NCI-H1417 (cell line): ENCODE results near the gene GSTM5.
"Not testable (repeated sequence)": the region's sequence is repeated elsewhere in the genome, so short reads cannot be mapped to it uniquely, and the experiment has no call there.

Source experiments
- DNase-seq, 3 experiments: peaks; one replicate each; lab custom pipeline; 2025; lab: John Stamatoyannopoulos, UW

GSTM5 gene

DNA sequence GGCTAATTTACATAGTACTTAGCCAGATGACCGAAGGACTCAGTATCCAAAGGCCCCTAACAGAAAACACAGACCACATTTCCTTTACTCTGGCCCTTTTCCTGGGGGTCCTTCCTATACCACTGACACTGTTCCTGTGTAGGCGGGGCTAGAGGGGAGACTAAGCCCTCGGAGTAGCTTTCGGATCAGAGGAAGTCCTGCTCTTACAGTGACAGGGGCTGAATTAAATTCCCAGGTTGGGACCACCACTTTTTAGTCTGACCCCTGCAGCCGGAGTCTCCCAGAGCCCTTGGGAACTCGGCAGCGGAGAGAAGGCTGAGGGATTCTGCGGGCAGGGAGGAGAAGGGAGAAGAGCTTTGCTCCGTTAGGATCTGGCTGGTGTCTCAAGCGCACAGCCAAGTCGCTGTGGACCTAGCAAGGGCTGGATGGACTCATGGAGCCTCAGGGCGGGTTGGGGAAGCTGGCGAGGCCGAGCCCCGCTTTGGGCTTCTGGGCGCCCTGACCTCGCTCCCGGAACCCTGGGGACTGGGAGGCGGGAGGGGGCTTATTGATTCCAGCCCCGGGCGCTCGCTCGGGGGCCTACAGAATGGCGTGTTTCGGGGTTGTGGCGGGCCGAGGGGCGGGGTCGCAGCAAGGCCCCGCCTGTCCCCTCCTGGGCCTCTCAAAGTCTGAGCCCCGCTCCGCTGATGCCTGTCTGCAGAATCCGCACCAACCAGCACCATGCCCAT lies at the start of gene GSTM5:
Gene GSTM5 (plus strand): TSS at position 659 of the 728 bp plus-strand sequence. CDS start 62 bp downstream, at position 721.
- not testable (repeated sequence) for DNase-seq

DNA sequence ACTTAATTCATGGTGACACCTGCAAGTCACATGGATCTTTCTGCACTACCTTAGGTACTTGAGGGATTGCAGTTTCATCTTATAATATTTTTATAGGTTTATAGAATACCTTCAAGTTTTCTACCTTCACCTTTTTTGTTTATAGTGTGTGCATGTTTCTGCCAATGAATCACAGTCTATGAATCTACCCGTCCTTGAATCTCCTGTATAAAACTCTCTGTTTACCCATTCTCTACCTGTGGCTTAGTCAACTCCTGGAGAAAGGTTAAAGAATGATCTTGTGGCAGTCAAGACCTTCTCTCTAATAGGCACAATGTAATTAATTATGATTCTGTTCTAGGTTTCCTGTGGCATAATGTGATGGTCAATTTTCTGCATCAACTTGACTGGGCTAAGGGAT lies 47.4 kb upstream of the GSTM5 start:
- DNase-seq: no peak

DNA sequence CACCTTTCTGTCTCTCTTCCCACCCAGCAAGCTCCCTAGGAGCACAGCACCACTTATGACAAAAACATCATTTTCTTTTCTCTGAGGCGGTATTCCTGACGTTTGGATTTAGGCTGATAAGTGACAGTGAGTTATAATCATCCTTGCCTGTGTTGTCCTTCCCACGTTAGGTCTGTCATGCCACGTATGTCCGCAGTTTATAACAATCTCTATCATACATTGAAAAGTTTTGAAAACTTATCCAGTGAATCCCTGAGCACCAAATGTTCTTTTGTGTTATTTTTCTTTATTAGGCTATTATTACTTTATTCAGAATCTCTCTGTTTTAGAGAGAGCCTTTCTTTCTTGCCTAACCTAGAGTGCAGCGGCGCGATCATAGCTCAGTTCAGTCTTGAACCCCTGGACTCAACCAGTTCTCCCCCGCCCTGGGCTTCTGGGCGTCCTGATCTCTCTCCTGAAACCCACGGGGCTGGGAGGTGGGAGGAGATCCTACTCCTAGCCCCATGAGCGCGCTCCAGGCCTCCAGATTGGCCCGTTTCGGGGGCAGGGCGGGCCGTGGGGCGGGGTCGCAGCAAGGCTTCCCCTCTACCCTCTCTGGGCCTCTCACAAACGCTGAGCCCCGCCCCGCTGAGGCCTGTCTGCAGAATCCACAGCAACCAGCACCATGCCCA lies 44.5 kb upstream of the GSTM5 start, which contains the start of gene GSTM2:
Gene GSTM2 (plus strand): TSS at position 606 of the 671 bp plus-strand sequence. CDS start 59 bp downstream, at position 665.
- DNase-seq: no peak

DNA sequence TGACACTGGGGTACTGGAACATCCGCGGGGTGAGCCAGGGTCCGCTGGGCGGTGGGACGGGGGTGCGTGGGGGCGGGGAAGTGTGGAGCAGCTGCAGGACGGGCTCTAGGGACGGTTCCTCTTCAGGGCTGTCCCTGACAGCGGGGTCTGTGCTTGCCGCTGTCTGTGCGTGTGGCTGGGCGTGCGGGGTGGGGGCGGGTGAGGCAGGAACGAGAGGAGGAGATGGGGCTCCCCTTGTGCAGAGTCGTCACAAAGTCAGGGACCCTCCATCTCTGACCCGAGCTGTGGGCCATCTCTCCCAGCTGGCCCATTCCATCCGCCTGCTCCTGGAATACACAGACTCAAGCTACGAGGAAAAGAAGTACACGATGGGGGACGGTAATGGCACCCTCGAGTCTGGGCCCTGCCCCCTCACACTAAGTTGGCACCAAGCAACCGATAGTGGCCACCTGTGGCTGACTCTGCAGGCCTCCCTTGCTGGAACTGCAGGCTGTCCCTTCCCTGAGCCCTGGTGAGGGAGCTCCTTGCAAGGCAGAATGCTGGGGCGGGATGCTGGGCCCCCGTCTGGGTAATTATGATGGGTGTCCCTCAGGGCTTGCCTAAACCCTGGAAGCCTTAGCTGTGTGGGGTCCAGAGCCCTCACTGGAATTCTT lies 43.8 kb upstream of the GSTM5 start:
- DNase-seq: no peak

DNA sequence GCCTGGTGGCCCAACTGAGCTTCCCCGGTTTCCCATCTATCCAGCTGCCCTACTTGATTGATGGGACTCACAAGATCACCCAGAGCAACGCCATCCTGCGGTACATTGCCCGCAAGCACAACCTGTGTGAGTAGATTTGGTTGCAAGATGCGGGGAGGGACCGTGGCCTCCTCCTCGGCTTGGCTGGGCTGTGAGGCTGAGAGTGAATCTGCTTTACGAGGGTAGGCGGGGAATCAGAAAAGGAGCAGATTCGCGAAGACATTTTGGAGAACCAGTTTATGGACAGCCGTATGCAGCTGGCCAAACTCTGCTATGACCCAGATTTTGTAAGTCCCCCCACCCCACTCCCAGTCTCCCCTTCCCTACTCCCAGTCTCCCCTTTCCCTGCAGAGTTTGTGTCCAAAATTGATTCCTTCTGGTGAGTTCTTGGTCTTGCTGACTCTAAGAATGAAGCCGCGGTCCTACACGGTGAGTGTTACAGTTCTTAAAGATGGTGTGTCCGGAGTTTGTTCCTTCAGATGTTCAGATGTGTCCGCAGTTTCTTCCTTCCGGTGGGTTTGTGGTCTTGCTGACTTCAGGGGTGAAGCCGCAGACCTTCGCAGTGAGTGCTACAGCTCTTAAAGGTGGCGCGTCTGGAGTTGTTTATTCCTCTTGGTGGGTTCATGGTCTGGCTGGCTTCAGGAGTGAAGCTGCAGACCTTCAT lies 42.7 kb upstream of the GSTM5 start:
- DNase-seq: no peak

DNA sequence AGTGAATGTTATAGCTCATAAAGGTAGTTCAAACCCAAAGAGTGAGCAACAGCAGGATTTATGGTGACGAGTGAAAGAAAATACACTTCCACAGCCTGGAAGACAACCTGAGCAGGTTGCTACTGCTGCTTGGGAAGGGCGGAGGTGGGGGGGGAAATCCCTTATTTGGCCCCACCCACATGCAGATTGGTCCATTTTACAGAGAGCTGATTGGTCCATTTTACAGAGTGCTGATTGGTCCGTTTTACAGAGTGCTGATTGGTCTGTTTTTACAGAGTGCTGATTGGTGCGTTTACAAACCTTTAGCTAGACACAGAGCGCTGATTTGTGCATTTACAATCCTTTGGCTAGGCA lies 42.1 kb upstream of the GSTM5 start:
- not testable (repeated sequence) for DNase-seq

DNA sequence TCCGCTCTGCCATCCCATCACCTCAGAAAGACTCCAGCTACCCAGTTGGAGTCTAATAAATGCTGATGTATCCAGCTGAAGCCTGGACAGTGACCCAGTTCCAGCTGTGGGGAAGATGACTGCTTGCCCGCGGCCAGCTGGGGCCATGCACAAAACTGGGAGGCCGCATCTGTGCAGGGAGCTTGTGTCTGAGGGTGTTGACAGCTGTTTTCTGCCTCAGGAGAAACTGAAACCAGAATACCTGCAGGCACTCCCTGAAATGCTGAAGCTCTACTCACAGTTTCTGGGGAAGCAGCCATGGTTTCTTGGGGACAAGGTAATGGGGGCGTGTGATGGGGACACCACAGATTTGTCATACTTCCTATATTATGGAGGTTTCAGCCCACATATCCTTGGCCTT lies 41.0 kb upstream of the GSTM5 start:
- no peak for DNase-seq

DNA sequence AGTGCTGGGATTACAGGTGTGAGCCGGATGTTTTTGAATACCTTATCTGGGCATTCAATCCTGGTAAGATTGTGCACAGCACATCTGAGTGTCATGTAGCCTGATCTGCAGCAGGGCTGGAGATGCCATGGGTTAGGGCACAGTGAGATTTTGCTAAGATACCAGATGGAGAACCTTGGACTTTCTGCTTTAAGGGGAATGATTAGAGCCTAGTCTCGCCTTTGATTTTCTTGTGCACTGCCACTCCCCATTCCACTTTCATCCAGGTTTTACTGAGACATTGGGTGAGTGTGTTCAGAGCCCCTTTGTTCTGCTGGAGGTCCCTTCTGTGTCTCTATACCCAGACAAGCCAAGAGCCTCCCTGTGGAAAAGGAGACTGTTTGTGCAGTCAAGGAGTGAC lies 38.2 kb upstream of the GSTM5 start:
- not testable (repeated sequence) for DNase-seq

DNA sequence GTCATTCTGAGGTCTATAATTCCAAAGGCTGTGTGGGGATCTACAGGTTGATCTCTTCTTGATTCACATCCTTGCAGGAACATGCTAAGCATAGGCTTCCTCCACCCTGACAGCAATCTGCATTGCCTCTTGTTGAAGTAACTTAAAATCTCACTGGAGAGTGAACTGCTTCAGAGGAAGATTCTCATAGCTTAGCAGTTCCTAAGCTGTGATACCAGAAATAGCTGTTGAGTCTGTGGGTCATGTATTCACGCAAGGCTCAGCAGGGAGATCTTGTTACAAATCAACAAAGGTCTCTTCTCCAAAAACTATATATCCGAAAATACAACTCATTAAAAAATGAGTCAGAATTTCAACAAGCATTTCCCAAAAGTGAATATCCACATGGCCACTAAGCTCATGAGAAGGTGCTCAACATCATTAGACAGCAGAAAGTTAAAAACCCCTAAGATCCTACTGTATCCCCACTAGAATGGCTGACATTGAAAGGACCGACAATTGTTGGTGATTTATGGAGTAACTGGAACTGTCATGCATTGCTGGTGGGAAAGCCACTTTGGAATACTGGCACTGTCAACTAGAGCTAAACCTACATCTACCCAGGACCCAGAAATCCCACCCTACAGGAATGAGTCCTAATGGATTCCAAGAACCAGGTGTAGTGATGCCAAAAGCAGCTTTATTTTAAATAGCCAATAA lies 35.2 kb upstream of the GSTM5 start:
- DNase-seq: not testable (repeated sequence)

DNA sequence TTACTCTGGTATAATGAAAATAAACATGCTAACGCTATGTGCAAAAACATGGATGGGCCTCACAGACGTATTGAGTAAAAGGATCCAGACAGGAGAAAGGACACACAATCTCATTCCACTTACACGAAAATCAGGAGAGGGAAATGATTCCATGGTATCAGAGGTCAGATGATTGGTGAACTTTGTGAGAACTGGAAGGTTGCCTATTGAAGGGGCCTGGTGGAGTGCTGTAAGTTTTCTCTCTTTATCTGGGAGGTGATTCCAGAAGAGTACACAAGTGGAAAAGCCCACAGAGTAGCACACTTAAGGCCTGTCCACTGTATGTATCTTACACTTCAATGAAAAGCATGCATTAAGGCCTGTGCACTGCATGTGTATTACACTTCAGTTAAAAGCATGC lies 34.6 kb upstream of the GSTM5 start:
- DNase-seq: no peak

DNA sequence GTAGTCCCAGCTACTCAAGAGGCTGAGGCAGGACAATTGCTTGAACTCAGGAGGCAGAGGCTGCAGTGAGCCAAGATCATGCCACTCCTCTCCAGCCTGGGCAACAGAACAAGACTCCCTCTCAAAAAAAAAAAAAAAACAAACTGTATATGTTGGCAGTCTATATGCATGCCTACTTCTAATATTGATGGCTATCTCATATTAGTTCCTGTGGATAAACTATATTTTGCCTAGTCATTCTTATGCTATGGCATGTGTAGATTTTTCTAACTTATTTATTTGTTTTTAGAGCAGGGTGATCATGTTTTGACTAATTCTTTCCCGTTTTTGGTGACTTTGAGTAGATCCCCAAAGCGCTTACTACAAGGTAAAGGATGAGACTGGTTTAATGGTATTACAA lies 33.4 kb upstream of the GSTM5 start:
- not testable (repeated sequence) for DNase-seq

DNA sequence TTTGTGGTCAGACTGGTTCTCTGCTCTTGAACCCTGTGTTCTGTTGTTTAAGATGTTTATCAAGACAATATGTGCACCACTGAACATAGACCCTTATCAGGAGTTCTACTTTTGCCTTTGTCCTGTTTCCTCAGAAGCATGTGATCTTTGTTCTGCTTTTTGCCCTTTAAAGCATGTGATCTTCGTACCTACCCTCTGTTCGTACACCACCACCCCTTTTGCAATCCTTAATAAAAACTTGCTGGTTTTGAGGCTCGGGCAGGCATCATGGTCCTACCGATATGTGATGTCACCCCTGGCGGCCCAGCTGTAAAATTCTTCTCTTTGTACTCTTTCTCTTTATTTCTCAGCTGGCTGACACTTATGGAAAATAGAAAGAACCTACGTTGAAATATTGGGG lies 27.3 kb upstream of the GSTM5 start:
- DNase-seq: not testable (repeated sequence)

DNA sequence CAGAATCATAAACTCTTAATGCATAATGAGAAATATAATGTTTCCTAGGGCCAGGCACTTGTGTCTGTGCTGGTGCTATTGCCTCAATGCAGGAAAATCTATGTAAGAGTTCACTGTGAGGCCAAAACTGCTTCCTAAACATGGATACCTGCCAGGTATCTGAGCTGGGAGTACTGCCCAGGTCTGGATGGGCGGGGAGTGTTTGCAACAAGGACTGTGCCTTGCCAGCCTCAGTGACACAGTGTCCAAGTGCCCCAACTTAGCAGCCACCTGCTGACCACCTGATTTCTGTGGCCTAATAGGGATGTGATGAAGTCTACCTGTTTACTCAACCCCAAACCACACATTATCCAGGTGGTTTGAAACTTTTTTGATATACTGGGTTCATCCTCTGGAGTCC lies 26.7 kb upstream of the GSTM5 start:
- not testable (repeated sequence) for DNase-seq

DNA sequence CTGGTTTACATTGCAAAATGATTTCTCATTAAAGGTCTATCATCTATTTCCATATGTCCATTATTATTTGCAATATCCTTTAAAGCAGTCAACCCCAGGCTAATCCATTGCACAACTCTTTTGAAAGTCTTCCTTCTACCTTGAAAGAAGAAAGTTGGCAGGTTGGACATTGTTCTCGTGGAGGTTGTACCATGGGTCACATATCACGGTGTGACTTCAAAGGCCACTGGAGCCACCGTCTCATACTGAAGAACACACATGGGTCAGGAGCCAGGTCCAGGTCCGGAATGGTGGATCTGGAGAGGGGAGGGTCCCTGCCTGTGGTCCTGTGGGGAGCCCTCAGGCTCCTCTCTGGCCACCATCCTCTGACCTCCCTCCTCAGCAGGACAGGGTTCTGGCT lies 26.2 kb upstream of the GSTM5 start:
- not testable (repeated sequence) for DNase-seq

DNA sequence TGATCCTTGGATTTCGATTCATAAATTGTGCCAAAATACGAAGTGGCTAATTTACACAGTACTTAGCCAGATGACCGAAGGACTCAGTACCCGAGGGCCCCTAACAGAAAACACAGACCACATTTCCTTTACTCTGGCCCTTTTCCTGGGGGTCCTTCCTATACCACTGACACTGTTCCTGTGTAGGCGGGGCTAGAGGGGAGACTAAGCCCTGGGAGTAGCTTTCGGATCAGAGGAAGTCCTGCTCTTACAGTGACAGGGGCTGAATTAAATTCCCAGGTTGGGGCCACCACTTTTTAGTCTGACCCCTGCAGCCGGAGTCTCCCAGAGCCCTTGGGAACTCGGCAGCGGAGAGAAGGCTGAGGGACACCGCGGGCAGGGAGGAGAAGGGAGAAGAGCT lies 24.9 kb upstream of the GSTM5 start:
- DNase-seq: not testable (repeated sequence)

DNA sequence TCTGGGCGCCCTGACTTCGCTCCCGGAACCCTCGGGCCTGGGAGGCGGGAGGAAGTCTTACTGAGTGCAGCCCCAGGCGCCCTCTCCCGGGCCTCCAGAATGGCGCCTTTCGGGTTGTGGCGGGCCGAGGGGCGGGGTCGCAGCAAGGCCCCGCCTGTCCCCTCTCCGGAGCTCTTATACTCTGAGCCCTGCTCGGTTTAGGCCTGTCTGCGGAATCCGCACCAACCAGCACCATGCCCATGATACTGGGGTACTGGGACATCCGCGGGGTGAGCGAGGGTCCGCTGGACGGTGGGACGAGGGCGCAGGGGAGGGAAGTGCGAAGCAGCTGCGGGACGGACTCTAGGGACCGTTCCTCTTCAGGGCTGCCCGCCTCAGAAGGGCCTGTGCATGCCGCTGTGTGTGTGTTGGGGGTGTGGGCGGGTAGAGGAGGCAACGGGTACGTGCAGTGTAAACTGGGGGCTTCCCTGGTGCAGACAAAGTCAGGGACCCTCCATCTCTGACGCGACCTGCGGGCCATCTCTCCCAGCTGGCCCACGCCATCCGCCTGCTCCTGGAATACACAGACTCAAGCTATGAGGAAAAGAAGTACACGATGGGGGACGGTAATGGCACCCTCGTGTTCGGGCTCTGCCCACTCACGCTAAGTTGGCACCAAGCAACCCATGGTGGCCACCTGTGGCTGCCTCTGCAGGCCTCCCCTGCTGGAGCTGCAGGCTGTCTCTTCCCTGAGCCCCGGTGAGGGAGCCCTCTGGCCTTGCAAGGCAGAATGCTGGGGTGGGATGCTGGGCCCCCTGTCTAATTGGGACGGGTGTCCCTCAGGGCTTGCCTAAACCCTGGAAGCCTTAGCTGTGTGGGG lies 24.2 kb upstream of the GSTM5 start, which contains the start of gene GSTM1:
Gene GSTM1 (plus strand): TSS at position 177 of the 859 bp plus-strand sequence. CDS start 57 bp downstream, at position 234.
- no peak for DNase-seq

DNA sequence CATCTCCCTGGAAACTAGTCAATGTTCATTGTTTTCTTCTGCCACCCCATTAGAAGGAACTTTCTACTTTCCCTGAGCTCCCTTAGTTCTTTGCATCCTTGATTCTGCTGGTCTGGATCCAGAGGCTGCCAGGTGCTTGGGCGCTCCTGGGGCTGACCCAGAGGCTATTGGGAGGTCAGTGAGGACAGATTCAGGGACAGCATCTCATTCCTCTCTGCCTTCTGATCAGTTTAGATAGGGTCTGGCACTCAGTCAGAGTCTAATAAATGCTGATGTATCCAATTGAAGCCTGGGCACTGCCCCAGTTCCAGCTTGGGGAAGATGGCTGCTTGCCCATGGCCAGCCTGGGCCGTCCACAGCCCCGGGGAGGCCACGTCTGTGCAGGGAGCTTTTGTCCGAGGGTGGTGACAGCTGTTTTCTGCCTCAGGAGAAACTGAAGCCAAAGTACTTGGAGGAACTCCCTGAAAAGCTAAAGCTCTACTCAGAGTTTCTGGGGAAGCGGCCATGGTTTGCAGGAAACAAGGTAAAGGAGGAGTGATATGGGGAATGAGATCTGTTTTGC lies 22.1 kb upstream of the GSTM5 start:
- no peak for DNase-seq

DNA sequence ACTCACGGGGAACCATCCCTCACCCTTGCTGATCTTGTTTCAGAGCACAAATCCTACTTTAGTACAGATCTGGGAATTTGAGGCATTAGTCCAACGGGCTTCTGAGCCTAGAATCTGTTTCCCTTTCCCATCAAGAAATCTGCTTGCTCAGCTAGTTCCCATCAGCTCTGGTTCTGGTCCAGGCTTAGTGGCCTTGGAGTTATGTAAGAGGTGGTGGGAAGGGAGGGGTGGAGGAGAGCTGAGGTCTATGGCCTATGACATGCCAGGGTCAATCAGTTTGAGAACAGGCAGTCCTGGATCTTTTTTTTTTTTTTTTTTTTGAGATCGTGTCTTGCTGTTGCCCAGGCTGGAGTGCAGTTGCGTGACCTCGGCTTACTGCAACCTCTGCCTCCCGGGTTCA lies 20.3 kb upstream of the GSTM5 start:
- no peak for DNase-seq

DNA sequence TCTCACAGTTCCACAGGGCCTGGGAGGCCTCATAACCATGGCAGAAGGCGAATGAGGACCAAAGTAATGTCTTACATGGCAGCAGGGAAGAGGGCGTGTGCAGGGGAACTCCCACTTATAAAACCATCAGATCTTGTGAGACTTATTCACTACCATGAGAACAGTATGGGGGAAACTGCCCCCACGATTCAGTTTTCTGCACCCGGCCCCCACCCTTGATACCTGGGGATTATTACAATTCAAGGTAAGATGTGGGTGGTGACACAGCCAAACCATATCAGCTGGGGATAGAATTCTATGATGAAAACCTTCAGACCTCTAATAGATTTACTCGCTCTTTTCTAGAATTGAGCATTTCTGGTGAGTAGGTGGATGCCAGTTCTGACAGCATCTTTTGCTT lies 17.7 kb upstream of the GSTM5 start:
- DNase-seq: not testable (repeated sequence)

DNA sequence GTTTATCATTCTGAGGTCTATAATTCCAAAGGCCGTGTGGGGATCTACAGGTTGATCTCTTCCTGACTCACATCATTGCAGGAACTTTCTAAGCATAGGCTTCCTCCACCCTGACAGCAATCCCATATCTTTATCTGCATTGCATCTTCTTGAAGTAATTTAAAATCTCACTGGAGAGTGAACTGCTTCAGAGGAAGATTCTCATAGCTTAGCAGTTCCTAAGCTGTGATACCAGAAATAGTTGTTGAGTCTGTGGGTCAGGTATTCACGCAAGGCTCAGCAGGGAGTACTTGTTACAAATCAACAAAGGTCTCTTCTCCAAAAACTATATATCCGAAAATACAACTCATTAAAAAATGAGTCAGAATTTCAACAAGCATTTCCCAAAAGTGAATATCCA lies 16.9 kb upstream of the GSTM5 start:
- DNase-seq: not testable (repeated sequence)
